IMR-90 (cell line): ENCODE results near the gene LYVE1. TPM values are rescaled to one million over a fixed set of nuclear protein-coding genes. Genes with fewer than 3 reads are reported as not detected.

Source experiments
- ATAC-seq: fragments of 200-7000 bp; cut with Tn5 transposase; 2 replicates; pipeline ENCODE4 v1.9.1; 2020; ENCODE audit warnings: low read depth, mild to moderate bottlenecking, moderate library complexity
- BruUV-seq: library from RNA; stranded (reverse); fragments of 400-500 nt; replicated peaks from 2 replicates; lab custom pipeline; 2021; lab: Mats Ljungman, UMichigan
- CTCF ChIA-PET: fragments of 300-600 bp; formaldehyde crosslinking; extraction: SDS; loops from one replicate; lab custom pipeline; 2021; ENCODE audit warnings: antibody characterized with exemption; lab: Yijun Ruan, JAX
- POLR2A ChIA-PET: fragments of 300-600 bp; sonication (Branson Sonifier 250); formaldehyde crosslinking; loops from one replicate; lab custom pipeline; 2022; ENCODE audit warnings: antibody characterized with exemption; ENCODE audit not compliant: unreplicated experiment; lab: Charles Lee
- DNase-seq: peaks from one replicate; pipeline ENCODE4 v3.0.0; 2013
- H2AFZ ChIP-seq: replicated peaks from 2 replicates; pipeline ENCODE3; 2013; ENCODE audit warnings: low read length, mild to moderate bottlenecking; ENCODE audit not compliant: poor library complexity
- H2AK5ac ChIP-seq: 2 replicates; pipeline ENCODE4 v1.6.1; 2013; ENCODE audit warnings: low read depth, low read length, inconsistent platforms
- H2AK9ac ChIP-seq: replicated peaks from 2 replicates; pipeline ENCODE3; 2013; ENCODE audit warnings: mild to moderate bottlenecking, low read depth, low read length, moderate library complexity; ENCODE audit not compliant: poor library complexity
- H2BK120ac ChIP-seq: 2 replicates; pipeline ENCODE4 v1.6.1; 2013; ENCODE audit warnings: low read depth, low read length, inconsistent platforms
- H2BK15ac ChIP-seq: 3 replicates; pipeline ENCODE4 v1.6.1; 2013; ENCODE audit warnings: low read depth, low read length, inconsistent platforms
- H2BK20ac ChIP-seq: 2 replicates; pipeline ENCODE4 v1.6.1; 2013; ENCODE audit warnings: low read depth, mild to moderate bottlenecking, inconsistent platforms, low read length, moderate library complexity
- H2BK5ac ChIP-seq: 2 replicates; pipeline ENCODE4 v1.6.1; 2013; ENCODE audit warnings: mild to moderate bottlenecking, low read depth, low read length, inconsistent platforms; ENCODE audit not compliant: poor library complexity, severe bottlenecking
- H3K14ac ChIP-seq: replicated peaks from 2 replicates; pipeline ENCODE4 v1.6.1; 2013; ENCODE audit warnings: low read depth, low read length, inconsistent platforms
- H3K18ac ChIP-seq: 2 replicates; pipeline ENCODE4 v1.6.1; 2013; ENCODE audit warnings: low read depth, low read length, control low read depth
- H3K23ac ChIP-seq: 2 replicates; pipeline ENCODE4 v1.6.1; 2013; ENCODE audit warnings: low read depth, low read length, inconsistent platforms
- H3K27ac ChIP-seq: 2 replicates; pipeline ENCODE4 v1.5.1; 2013; ENCODE audit warnings: mild to moderate bottlenecking, control low read depth, low read length; ENCODE audit not compliant: insufficient read depth
- H3K27me3 ChIP-seq: 2 replicates; pipeline ENCODE4 v1.6.1; 2013; ENCODE audit warnings: low read length; ENCODE audit not compliant: control insufficient read depth, insufficient read depth
- H3K36me3 ChIP-seq: 2 replicates; pipeline ENCODE4 v1.6.1; 2013; ENCODE audit warnings: low read length, mixed read lengths; ENCODE audit not compliant: control insufficient read depth, insufficient read depth
- H3K4ac ChIP-seq: 2 replicates; pipeline ENCODE4 v1.6.1; 2013; ENCODE audit warnings: low read depth, low read length, inconsistent platforms
- H3K4me1 ChIP-seq: 2 replicates; pipeline ENCODE4 v1.6.1; 2013; ENCODE audit warnings: low read length, mixed read lengths; ENCODE audit not compliant: control insufficient read depth, insufficient read depth
- H3K4me2 ChIP-seq: 2 replicates; pipeline ENCODE4 v1.6.1; 2013; ENCODE audit warnings: low read depth, mild to moderate bottlenecking, control low read depth, low read length, moderate library complexity
- H3K4me3 ChIP-seq: 2 replicates; pipeline ENCODE4 v1.5.1; 2013; ENCODE audit warnings: low read depth, mild to moderate bottlenecking, control low read depth, low read length, moderate library complexity; ENCODE audit not compliant: insufficient read depth
- H3K56ac ChIP-seq: 2 replicates; pipeline ENCODE4 v1.6.1; 2013; ENCODE audit warnings: low read length, inconsistent platforms; ENCODE audit not compliant: insufficient read depth; ENCODE audit errors: extremely low read depth
- H3K79me1 ChIP-seq, 2 experiments: 2 replicates each; pipeline ENCODE4 v1.6.1; 2013; ENCODE audit warnings: low read length in 2 of 2, inconsistent platforms in 1 of 2, low read depth in 1 of 2
- H3K9ac ChIP-seq: 2 replicates; pipeline ENCODE4 v1.6.1; 2013; ENCODE audit warnings: low read depth, low read length, control low read depth
- H3K9me1 ChIP-seq: 2 replicates; pipeline ENCODE4 v1.6.1; 2013; ENCODE audit warnings: low read length, inconsistent platforms; ENCODE audit not compliant: insufficient read depth
- H3K9me3 ChIP-seq: 2 replicates; pipeline ENCODE4 v1.6.1; 2013; ENCODE audit warnings: low read length; ENCODE audit not compliant: control insufficient read depth, insufficient read depth
- H4K20me1 ChIP-seq: 2 replicates; pipeline ENCODE4 v1.6.1; 2013; ENCODE audit warnings: low read length, inconsistent platforms; ENCODE audit not compliant: insufficient read depth
- H4K5ac ChIP-seq: 2 replicates; pipeline ENCODE4 v1.6.1; 2013; ENCODE audit warnings: mild to moderate bottlenecking, low read depth, low read length, control low read depth
- H4K8ac ChIP-seq, 2 experiments: 2 replicates each; pipeline ENCODE4 v1.6.1; 2013; ENCODE audit warnings: low read depth in 2 of 2, low read length in 2 of 2, control low read depth in 1 of 2, inconsistent platforms in 1 of 2
- H4K91ac ChIP-seq: 2 replicates; pipeline ENCODE4 v1.6.1; 2013; ENCODE audit warnings: low read depth, low read length, inconsistent platforms; ENCODE audit not compliant: insufficient read depth
- BHLHE40 ChIP-seq: fragments of 150-350 bp; IDR thresholded peaks from 2 replicates; pipeline ENCODE4 v1.6.1; 2016; ENCODE audit warnings: mild to moderate bottlenecking, low read depth, low read length
- CEBPB ChIP-seq: IDR thresholded peaks from 2 replicates; pipeline ENCODE4 v1.6.1; 2012; ENCODE audit warnings: low read depth, low read length, improper control_type of control experiment
- CHD1 ChIP-seq: IDR thresholded peaks from 2 replicates; pipeline ENCODE4 v1.6.1; 2012; ENCODE audit warnings: low read depth, low read length, improper control_type of control experiment
- CTCF ChIP-seq: conservative IDR thresholded peaks from 2 replicates; pipeline ENCODE4 v1.5.1; 2012; ENCODE audit warnings: mild to moderate bottlenecking, low read depth, low read length, improper control_type of control experiment
- ELK1 ChIP-seq: fragments of 150-350 bp; IDR thresholded peaks from 2 replicates; pipeline ENCODE4 v1.6.1; 2016; ENCODE audit warnings: low read depth, mild to moderate bottlenecking, low read length, moderate library complexity, borderline replicate concordance
- FOS ChIP-seq: fragments of 150-350 bp; IDR thresholded peaks from 2 replicates; pipeline ENCODE4 v1.6.1; 2016; ENCODE audit warnings: low read depth, low read length
- MAFK ChIP-seq: IDR thresholded peaks from 2 replicates; pipeline ENCODE4 v1.6.1; 2012; ENCODE audit warnings: low read depth, low read length, improper control_type of control experiment
- MAZ ChIP-seq: IDR thresholded peaks from 2 replicates; pipeline ENCODE4 v1.6.1; 2012; ENCODE audit warnings: low read depth, mild to moderate bottlenecking, low read length, improper control_type of control experiment, moderate library complexity, borderline replicate concordance
- MXI1 ChIP-seq: IDR thresholded peaks from 2 replicates; pipeline ENCODE4 v1.6.1; 2012; ENCODE audit warnings: low read depth, mild to moderate bottlenecking, low read length, moderate library complexity, borderline replicate concordance
- NFE2L2 ChIP-seq: fragments of 150-350 bp; IDR thresholded peaks from 2 replicates; pipeline ENCODE4 v1.6.1; 2016; ENCODE audit warnings: low read depth, mild to moderate bottlenecking, low read length
- POLR2A ChIP-seq: IDR thresholded peaks from 2 replicates; pipeline ENCODE4 v1.6.1; 2012; ENCODE audit warnings: mild to moderate bottlenecking, low read depth, low read length
- RAD21 ChIP-seq: IDR thresholded peaks from 2 replicates; pipeline ENCODE4 v1.6.1; 2012; ENCODE audit warnings: low read length, improper control_type of control experiment
- RCOR1 ChIP-seq: IDR thresholded peaks from 2 replicates; pipeline ENCODE4 v1.6.1; 2012; ENCODE audit warnings: mild to moderate bottlenecking, low read length, improper control_type of control experiment; ENCODE audit not compliant: insufficient replicate concordance
- RFX5 ChIP-seq: IDR thresholded peaks from 2 replicates; pipeline ENCODE4 v1.8.0; 2012; ENCODE audit warnings: low read depth, mild to moderate bottlenecking, low read length, moderate library complexity
- SMC3 ChIP-seq: fragments of 150-350 bp; IDR thresholded peaks from 2 replicates; pipeline ENCODE4 v1.6.1; 2016; ENCODE audit warnings: low read depth, mild to moderate bottlenecking, antibody characterized with exemption, low read length, moderate library complexity
- USF2 ChIP-seq: fragments of 150-350 bp; IDR thresholded peaks from 2 replicates; pipeline ENCODE4 v1.6.1; 2017; ENCODE audit warnings: mild to moderate bottlenecking, antibody characterized with exemption, low read length, low read depth
- WGBS, 2 experiments: methylation state at CpG; one replicate each; pipeline versions ENCODE4 v1.1.5 to v1.1.7; 2013; ENCODE audit warnings: missing lambda C conversion rate in 2 of 2; ENCODE audit not compliant: insufficient read length in 1 of 2; ENCODE audit errors: extremely low coverage in 2 of 2; 5-methylcytosine and 5-hydroxymethylcytosine counted together
- dilution Hi-C: fragments of 300-500 bp; cut with HindIII; formaldehyde crosslinking; loops from one replicate; pipeline ENCODE4 v1.14.3; 2018; ENCODE audit warnings: low sequenced_read_pairs; ENCODE audit not compliant: unreplicated experiment
- in situ Hi-C: fragments of 300-500 bp; cut with MboI; formaldehyde crosslinking; loops from 3 replicates; pipeline ENCODE4 v1.14.3; 2019; ENCODE audit warnings: low sequenced_read_pairs, inconsistent platforms, mixed read lengths
- intact Hi-C: fragments of 100-400 bp; cut with micrococcal nuclease; formaldehyde crosslinking; loops from 2 replicates; pipeline ENCODE4 v1.10.0; 2022
- polyA plus RNA-seq, 3 experiments: library from polyadenylated mRNA; depleted of rRNA; stranded (reverse); fragments of >200 nt; gene quantifications; 2 replicates each; pipeline ENCODE4 v1.2.3, GENCODE V29; 2012; ENCODE audit warnings: low replicate concordance in 1 of 3
- total RNA-seq: library from RNA; depleted of rRNA; stranded (reverse); fragments of >200 nt; gene quantifications from 2 replicates; pipeline ENCODE4 v1.2.3, GENCODE V29; 2012

Gene LYVE1
- total and polyA plus RNA-seq, 2 of the 4 experiments (the other 2 are of a cell fraction): not detected

GRCh38 chr11:10591741-10592140 lies 23.3 kb upstream of the LYVE1 start:
- DNase-seq: no peak

More at GRCh38 chr11:10591741-10592140, 23.3 kb upstream of the LYVE1 start:
- H2AK9ac ChIP-seq: peak overlapping the region; percentile 21
- in situ Hi-C loops (no loop called here), intact Hi-C loops (no loop called here), dilution Hi-C loops (no loop called here)
- H3K23ac ChIP-seq: peak overlapping the region; percentile 94
- H3K4me2 ChIP-seq: 0 out of 2 replicates have a peak overlapping the region, but pooled peaks have one; percentile 15
- H3K36me3 ChIP-seq: peaks cover 30% of the 10 kb centered on the region
- H3K27ac ChIP-seq: peak overlapping the region; percentile 87
- H4K8ac ChIP-seq: peak overlapping the region; percentile 96
- H3K9me3 ChIP-seq: no peaks in the 10 kb centered on the region
- peak overlapping the region; percentile 99 for H3K4ac ChIP-seq
- ChIA-PET CTCF (no interaction called here), POLR2A (no interaction called here)
- H2BK15ac ChIP-seq: peak overlapping the region; percentile 75
- peak overlapping the region; percentile 99 for H2AK5ac ChIP-seq
- peaks cover 0 to 39% of the 10 kb centered on the region in 2 experiments; a peak in 3 of 4 replicates for H3K79me1 ChIP-seq
- H4K5ac ChIP-seq: peak overlapping the region; percentile 81
- peak overlapping the region; percentile 21 for H3K9ac ChIP-seq
- H3K4me1 ChIP-seq: peaks cover 23% of the 10 kb centered on the region
- peak overlapping the region; percentile 59 for H2AFZ ChIP-seq
- peak overlapping the region; percentile 88 for H3K56ac ChIP-seq
- H3K18ac ChIP-seq: peak overlapping the region; percentile 70
- H4K20me1 ChIP-seq: no peaks in the 10 kb centered on the region
- peaks cover 33% of the 10 kb centered on the region for H3K9me1 ChIP-seq
- H3K14ac ChIP-seq: peak overlapping the region; percentile 97
- peak overlapping the region; percentile 99 for H2BK20ac ChIP-seq
- no peaks in the 10 kb centered on the region for H3K27me3 ChIP-seq
- ATAC-seq: peak; percentile 4
- TF ChIP-seq CEBPB (no peak), POLR2A (no peak), CTCF (no peak), RAD21 (no peak), FOS (no peak), RCOR1 (no peak), SMC3 (no peak), ELK1 (no peak), MAFK (no peak), CHD1 (no peak), MAZ (no peak), RFX5 (no peak), MXI1 (no peak), USF2 (no peak), BHLHE40 (no peak), NFE2L2 (no peak)
- peak overlapping the region; percentile 99 for H4K91ac ChIP-seq
- peak overlapping the region; percentile 94 for H2BK5ac ChIP-seq
- no TSS peak for BruUV-seq
- H2BK120ac ChIP-seq: peak overlapping the region; percentile 100
- WGBS, 2 experiments: no CpG with 5 or more reads among the region's 2 CpGs
- no peak overlapping the region for H3K4me3 ChIP-seq
